ENCODE results near the gene CDH23.
"Not testable (repeated sequence)": the region's sequence is repeated elsewhere in the genome, so short reads cannot be mapped to it uniquely, and the experiment has no call there.

The CDH23 gene

GRCh38 chr10:71396711-71397295 is at the start of gene CDH23:
TSS of gene CDH23 (plus strand) at chr10:71396920. CDS start at chr10:71439832, 42,912 bp downstream.
- DNase-seq: no peak

GRCh38 chr10:71347587-71348395 is 48.9 kb upstream of the CDH23 start:
- DNase-seq: peak; percentile 14 to 34

- DNase-seq: no peak
These were observed 47.9 kb upstream of the CDH23 start for GRCh38 chr10:71348850-71349249.

- DNase-seq: no peak
These were observed 47.3 kb upstream of the CDH23 start for GRCh38 chr10:71349406-71349805.

GRCh38 chr10:71351087-71351486 is 45.6 kb upstream of the CDH23 start:
- no peak for DNase-seq

- no peak for DNase-seq
These were observed 44.9 kb upstream of the CDH23 start for GRCh38 chr10:71351628-71352319.

GRCh38 chr10:71353639-71354038 is 43.1 kb upstream of the CDH23 start:
- no peak for DNase-seq

GRCh38 chr10:71354776-71355175 is 41.9 kb upstream of the CDH23 start:
- no peak for DNase-seq

GRCh38 chr10:71355886-71356285 is 40.8 kb upstream of the CDH23 start:
- no peak for DNase-seq

- no peak for DNase-seq
These were observed 38.9 kb upstream of the CDH23 start for GRCh38 chr10:71357792-71358265.

- no peak for DNase-seq
These were observed 38.4 kb upstream of the CDH23 start for GRCh38 chr10:71358277-71358676.

GRCh38 chr10:71358906-71359305 is 37.8 kb upstream of the CDH23 start:
- DNase-seq: not testable (repeated sequence)

GRCh38 chr10:71359364-71360046 is 37.2 kb upstream of the CDH23 start:
- no peak for DNase-seq

GRCh38 chr10:71360735-71361134 is 36.0 kb upstream of the CDH23 start:
- DNase-seq: no peak

- DNase-seq: no peak
These were observed 35.1 kb upstream of the CDH23 start for GRCh38 chr10:71361581-71361980.

- DNase-seq: no peak
These were observed 34.6 kb upstream of the CDH23 start for GRCh38 chr10:71362141-71362540.

GRCh38 chr10:71363936-71364335 is 32.8 kb upstream of the CDH23 start:
- DNase-seq: no peak

- DNase-seq: no peak
These were observed 31.4 kb upstream of the CDH23 start for GRCh38 chr10:71365366-71365765.

GRCh38 chr10:71366690-71367089 is 30.0 kb upstream of the CDH23 start:
- no peak for DNase-seq

GRCh38 chr10:71367271-71367670 is 29.4 kb upstream of the CDH23 start:
- no peak for DNase-seq

GRCh38 chr10:71368176-71368575 is 28.5 kb upstream of the CDH23 start:
- DNase-seq: no peak

GRCh38 chr10:71368643-71369042 is 28.1 kb upstream of the CDH23 start:
- peak in 1 of 2 experiments; percentile 11 for DNase-seq

GRCh38 chr10:71369602-71370001 is 27.1 kb upstream of the CDH23 start:
- no peak for DNase-seq

Measured in SHP77 (cell line).